ENCODE results near the gene TPX2. TPM values are rescaled to one million over a fixed set of nuclear protein-coding genes. Genes with fewer than 3 reads are reported as not detected.

Gene TPX2
- polyA plus RNA-seq, 1 of the 3 experiments (the other 2 are of a cell fraction): 17.1 TPM

DNA sequence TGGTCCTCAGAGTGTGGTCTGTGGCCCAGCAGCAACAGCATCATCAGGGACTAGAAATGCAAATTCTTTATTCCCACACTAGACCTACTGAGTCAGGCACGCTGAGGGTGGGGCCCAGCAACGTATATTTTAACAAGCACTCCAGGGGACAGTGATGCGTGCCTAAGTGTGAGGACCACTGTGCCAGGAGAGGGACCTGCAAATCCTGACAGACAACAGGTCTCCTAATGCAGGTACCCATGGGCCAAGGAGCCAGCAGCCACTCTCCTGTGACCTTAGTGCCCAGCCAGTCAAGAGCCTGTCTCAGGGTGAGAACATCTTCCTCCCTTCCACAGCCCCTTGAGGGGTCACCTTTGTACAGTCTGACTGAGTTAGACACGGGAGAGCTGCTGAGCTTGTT is 72.1 kb downstream of the TPX2 start (continued):
- TF ChIP-seq, protein P1, sequence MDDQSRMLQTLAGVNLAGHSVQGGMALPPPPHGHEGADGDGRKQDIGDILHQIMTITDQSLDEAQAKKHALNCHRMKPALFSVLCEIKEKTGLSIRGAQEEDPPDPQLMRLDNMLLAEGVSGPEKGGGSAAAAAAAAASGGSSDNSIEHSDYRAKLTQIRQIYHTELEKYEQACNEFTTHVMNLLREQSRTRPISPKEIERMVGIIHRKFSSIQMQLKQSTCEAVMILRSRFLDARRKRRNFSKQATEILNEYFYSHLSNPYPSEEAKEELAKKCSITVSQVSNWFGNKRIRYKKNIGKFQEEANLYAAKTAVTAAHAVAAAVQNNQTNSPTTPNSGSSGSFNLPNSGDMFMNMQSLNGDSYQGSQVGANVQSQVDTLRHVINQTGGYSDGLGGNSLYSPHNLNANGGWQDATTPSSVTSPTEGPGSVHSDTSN (IDR thresholded peaks at IDR 0.05): no peak
- TF ChIP-seq EP300 (IDR thresholded peaks at IDR 0.05; ENCODE audit: borderline replicate concordance in 1 of 2, low read depth in 1 of 2, low read length in 1 of 2) (no peak), JUND (IDR thresholded peaks at IDR 0.05) (no peak), TAF1 (IDR thresholded peaks at IDR 0.05; ENCODE audit: borderline replicate concordance, low read depth, low read length) (no peak)
- TF ChIP-seq, protein P2, sequence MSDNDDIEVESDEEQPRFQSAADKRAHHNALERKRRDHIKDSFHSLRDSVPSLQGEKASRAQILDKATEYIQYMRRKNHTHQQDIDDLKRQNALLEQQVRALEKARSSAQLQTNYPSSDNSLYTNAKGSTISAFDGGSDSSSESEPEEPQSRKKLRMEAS (IDR thresholded peaks at IDR 0.05; ENCODE audit: low read depth): no peak

DNA sequence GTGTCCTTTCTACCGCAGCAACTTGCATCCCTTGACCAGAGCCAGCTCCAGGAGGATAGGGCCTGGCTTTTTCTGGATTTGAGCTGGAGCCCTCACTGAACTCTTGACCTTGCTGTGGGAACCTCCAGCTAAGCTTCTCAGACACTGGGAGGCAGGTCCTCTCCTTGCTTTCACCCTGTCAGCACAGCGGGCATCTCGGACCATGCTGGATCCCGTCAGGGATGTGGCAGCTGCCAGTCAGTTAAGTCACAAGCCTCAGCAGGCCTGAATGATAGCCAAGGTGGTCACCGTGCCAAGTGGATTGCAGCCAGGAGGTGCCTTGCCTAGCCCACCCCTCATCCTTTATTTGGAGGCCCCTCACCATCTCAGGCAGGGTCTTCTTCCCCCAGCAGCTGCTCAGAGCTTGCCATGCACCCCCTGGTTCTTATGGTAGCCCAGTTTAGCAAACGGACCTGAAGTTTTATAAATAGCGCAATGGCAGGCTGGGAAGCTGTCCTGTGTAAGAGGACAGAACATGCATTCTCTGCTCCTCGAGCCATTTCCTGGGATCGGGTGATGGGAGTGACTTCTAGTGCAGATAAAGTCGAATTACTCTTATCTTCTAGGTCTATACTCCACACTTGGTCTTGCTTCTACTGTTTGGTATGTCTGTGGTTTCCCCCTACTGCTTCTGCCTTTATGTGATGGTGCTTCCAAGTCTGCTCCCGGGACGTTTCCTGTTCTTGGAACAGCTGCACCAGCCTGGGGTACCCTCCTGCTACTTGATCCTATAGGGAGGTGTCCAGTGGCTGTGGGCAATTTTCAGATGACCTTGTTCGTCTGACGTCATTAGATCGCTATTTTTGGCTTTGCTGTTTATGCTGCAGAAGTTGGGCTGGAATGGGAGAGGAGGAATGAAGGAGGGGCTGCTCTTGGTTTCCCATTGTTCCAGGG is 73.0 kb downstream of the TPX2 start:
- no peak overlapping the region for H3K9ac ChIP-seq
- DNase-seq: no peak
- peak; percentile 9; the same call in 1 of the 2 replicates for TF ChIP-seq TCF12 (IDR thresholded peaks at IDR 0.05)
- TF ChIP-seq POLR2AphosphoS5 (IDR thresholded peaks at IDR 0.05; ENCODE audit: low read depth, low read length): no peak
- peaks cover 3% of the 10 kb centered on the region for H3F3A ChIP-seq (replicated peaks; ENCODE audit: insufficient read depth)
- H3K79me2 ChIP-seq (ENCODE audit: insufficient read depth): no peaks in the 10 kb centered on the region
- no peaks in the 10 kb centered on the region for H3K9me3 ChIP-seq
- H3K4me1 ChIP-seq (ENCODE audit: control insufficient read depth in 1 of 2, insufficient read depth in 2 of 2, low read depth in 1 of 2, low read length in 1 of 2): peaks cover 10 to 18% of the 10 kb centered on the region in 2 experiments; a peak in 2 of 4 replicates
- no peaks in the 10 kb centered on the region for H3K9me2 ChIP-seq
- peaks cover 0 to 9% of the 10 kb centered on the region in 2 experiments for H3K36me3 ChIP-seq (replicated peaks in 1 of 2; ENCODE audit: control insufficient read depth in 1 of 2, insufficient read depth in 2 of 2, low read length in 1 of 2)
- ChIA-PET CTCF (interaction anchor here (1.3 to 1.8 kb wide), 3 partner anchors 12 to 41 kb away, joined by 4 to 6 read pairs (median 6); no protein-coding TSS in a partner anchor), POLR2A (no interaction called here)
- H4K20me1 ChIP-seq (ENCODE audit: insufficient read depth): no peaks in the 10 kb centered on the region
- 0 out of 2 replicates have a peak overlapping the region, but pooled peaks have one; percentile 8 for H3K4me2 ChIP-seq
- H2AFZ ChIP-seq (ENCODE audit: low read depth): no peak overlapping the region
- H3K4me3 ChIP-seq (ENCODE audit: low read depth in 2 of 2, low read length in 1 of 2): no peak overlapping the region
- no peak overlapping the region for H3K27ac ChIP-seq (ENCODE audit: low read depth in 2 of 2, low read length in 1 of 2)
- no peaks in the 10 kb centered on the region for H3K27me3 ChIP-seq (ENCODE audit: insufficient read depth)
- WGBS (ENCODE audit: low lambda C conversion rate): 78% methylated on average over 15 of the region's 15 CpGs

DNA sequence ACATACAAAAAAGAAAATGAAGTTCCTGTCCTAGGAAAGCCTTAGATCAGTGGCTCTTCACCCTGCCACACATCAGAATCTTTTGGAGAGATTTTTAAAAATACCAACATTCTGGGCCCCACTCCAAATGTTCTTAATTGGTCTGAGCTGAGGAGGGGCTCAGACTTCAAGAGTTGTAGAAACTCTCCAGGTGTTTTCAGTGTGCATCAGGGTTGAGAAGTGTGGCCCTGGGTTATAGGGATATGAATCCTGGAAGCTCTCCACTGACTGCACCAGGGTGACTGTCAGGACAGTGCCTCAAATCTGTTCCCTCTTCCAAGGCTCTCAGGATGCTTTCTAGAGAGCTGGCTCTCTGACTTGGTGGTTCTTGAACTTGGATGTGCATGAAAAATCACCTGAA is 74.5 kb downstream of the TPX2 start:
- H3K4me1 ChIP-seq (ENCODE audit: control insufficient read depth in 1 of 2, insufficient read depth in 2 of 2, low read depth in 1 of 2, low read length in 1 of 2): peaks cover 10 to 18% of the 10 kb centered on the region in 2 experiments; a peak in 2 of 4 replicates
- H3K27me3 ChIP-seq (ENCODE audit: insufficient read depth): no peaks in the 10 kb centered on the region
- ChIA-PET POLR2A (no interaction called here), CTCF (interaction anchor here (1.1 to 2.8 kb wide), 2 partner anchors 9 to 33 kb away, joined by 3 to 19 read pairs; no protein-coding TSS in a partner anchor)
- H3K79me2 ChIP-seq (ENCODE audit: insufficient read depth): no peaks in the 10 kb centered on the region
- H3K4me3 ChIP-seq (ENCODE audit: low read depth in 2 of 2, low read length in 1 of 2): no peak overlapping the region
- no peak overlapping the region for H3K9ac ChIP-seq
- peaks cover 0 to 2% of the 10 kb centered on the region in 2 experiments for H3K36me3 ChIP-seq (replicated peaks in 1 of 2; ENCODE audit: control insufficient read depth in 1 of 2, insufficient read depth in 2 of 2, low read length in 1 of 2)
- H3K9me3 ChIP-seq: no peaks in the 10 kb centered on the region
- no peak for DNase-seq
- H2AFZ ChIP-seq (ENCODE audit: low read depth): no peak overlapping the region; the same call in 1 of the 2 replicates
- no peaks in the 10 kb centered on the region for H3K9me2 ChIP-seq
- H3K27ac ChIP-seq (ENCODE audit: low read depth in 2 of 2, low read length in 1 of 2): no peak overlapping the region
- no peaks in the 10 kb centered on the region for H4K20me1 ChIP-seq (ENCODE audit: insufficient read depth)
- H3F3A ChIP-seq (replicated peaks; ENCODE audit: insufficient read depth): peaks cover 3% of the 10 kb centered on the region
- no peak overlapping the region for H3K4me2 ChIP-seq
- no peak for TF ChIP-seq YY1 (IDR thresholded peaks at IDR 0.05; ENCODE audit: low read depth)
- no peak for TF ChIP-seq EP300 (IDR thresholded peaks at IDR 0.05; ENCODE audit: borderline replicate concordance in 1 of 2, low read depth in 1 of 2, low read length in 1 of 2)
- TF ChIP-seq GATA2 (CRISPR knock-in tag; IDR thresholded peaks at IDR 0.05): no peak
- no peak for TF ChIP-seq NRF1 (IDR thresholded peaks at IDR 0.05; ENCODE audit: low read depth, low read length)
- no peak for TF ChIP-seq JUND (IDR thresholded peaks at IDR 0.05)
- no peak for TF ChIP-seq MXI1 (IDR thresholded peaks at IDR 0.05; ENCODE audit: low read depth, low read length)
- TF ChIP-seq ELF1 (IDR thresholded peaks at IDR 0.05): no peak
- TF ChIP-seq, protein P3, sequence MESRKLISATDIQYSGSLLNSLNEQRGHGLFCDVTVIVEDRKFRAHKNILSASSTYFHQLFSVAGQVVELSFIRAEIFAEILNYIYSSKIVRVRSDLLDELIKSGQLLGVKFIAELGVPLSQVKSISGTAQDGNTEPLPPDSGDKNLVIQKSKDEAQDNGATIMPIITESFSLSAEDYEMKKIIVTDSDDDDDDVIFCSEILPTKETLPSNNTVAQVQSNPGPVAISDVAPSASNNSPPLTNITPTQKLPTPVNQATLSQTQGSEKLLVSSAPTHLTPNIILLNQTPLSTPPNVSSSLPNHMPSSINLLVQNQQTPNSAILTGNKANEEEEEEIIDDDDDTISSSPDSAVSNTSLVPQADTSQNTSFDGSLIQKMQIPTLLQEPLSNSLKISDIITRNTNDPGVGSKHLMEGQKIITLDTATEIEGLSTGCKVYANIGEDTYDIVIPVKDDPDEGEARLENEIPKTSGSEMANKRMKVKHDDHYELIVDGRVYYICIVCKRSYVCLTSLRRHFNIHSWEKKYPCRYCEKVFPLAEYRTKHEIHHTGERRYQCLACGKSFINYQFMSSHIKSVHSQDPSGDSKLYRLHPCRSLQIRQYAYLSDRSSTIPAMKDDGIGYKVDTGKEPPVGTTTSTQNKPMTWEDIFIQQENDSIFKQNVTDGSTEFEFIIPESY (IDR thresholded peaks at IDR 0.05; ENCODE audit: borderline replicate concordance, low read depth): no peak
- no peak for TF ChIP-seq MEF2A (IDR thresholded peaks at IDR 0.05; ENCODE audit: borderline replicate concordance, low read depth)
- TF ChIP-seq RFX5 (IDR thresholded peaks at IDR 0.05; ENCODE audit: low read length): no peak
- TF ChIP-seq, protein P4, sequence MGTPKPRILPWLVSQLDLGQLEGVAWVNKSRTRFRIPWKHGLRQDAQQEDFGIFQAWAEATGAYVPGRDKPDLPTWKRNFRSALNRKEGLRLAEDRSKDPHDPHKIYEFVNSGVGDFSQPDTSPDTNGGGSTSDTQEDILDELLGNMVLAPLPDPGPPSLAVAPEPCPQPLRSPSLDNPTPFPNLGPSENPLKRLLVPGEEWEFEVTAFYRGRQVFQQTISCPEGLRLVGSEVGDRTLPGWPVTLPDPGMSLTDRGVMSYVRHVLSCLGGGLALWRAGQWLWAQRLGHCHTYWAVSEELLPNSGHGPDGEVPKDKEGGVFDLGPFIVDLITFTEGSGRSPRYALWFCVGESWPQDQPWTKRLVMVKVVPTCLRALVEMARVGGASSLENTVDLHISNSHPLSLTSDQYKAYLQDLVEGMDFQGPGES (IDR thresholded peaks at IDR 0.05; ENCODE audit: low read depth, low read length): no peak
- TF ChIP-seq TCF12 (IDR thresholded peaks at IDR 0.05): no peak
- TF ChIP-seq, protein P5, sequence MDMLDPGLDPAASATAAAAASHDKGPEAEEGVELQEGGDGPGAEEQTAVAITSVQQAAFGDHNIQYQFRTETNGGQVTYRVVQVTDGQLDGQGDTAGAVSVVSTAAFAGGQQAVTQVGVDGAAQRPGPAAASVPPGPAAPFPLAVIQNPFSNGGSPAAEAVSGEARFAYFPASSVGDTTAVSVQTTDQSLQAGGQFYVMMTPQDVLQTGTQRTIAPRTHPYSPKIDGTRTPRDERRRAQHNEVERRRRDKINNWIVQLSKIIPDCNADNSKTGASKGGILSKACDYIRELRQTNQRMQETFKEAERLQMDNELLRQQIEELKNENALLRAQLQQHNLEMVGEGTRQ (IDR thresholded peaks at IDR 0.05; ENCODE audit: borderline replicate concordance, low read depth, low read length): no peak
- TF ChIP-seq, protein P1 (IDR thresholded peaks at IDR 0.05): no peak
